Heart left ventricle (tissue), 16 donors: ENCODE results near the gene VPS4B. TPM values are rescaled to one million over a fixed set of nuclear protein-coding genes. Genes with fewer than 3 reads are reported as not detected.

ENCODE experiments used
- ATAC-seq, 4 donors: fragments of 200-7000 bp; cut with Tn5 transposase; one replicate each; pipeline ENCODE4 v1.9.1; 2020 to 2022; ENCODE audit warnings: moderate library complexity in 4 of 4, mild to moderate bottlenecking in 3 of 4, moderate number of reproducible peaks in 1 of 4
- DNase-seq, 5 donors: peaks; one replicate each; pipeline ENCODE4 v3.0.0-alpha.2; 2020
- H3K27ac ChIP-seq, 12 donors: fragments of 200-600 bp; sonication (generic) in 4 of 12; one replicate each; pipeline versions ENCODE4 v1.5.0 to v1.8.0; 2016 to 2022; ENCODE audit warnings: mild to moderate bottlenecking in 2 of 12
- H3K27me3 ChIP-seq, 9 donors: fragments of 200-600 bp; sonication (generic) in 2 of 9; one replicate each; pipeline versions ENCODE4 v1.5.1 to v1.8.0; 2016 to 2022; ENCODE audit warnings: mild to moderate bottlenecking in 3 of 9
- H3K36me3 ChIP-seq, 9 donors: fragments of 200-600 bp; sonication (generic) in 2 of 9; one replicate each; pipeline versions ENCODE4 v1.5.0 to v1.8.0; 2018 to 2022; ENCODE audit warnings: mild to moderate bottlenecking in 2 of 9
- H3K4me1 ChIP-seq, 12 donors: fragments of 200-600 bp; sonication (generic) in 4 of 12; one replicate each; pipeline versions ENCODE4 v1.5.0 to v1.8.0; 2016 to 2022; ENCODE audit warnings: mild to moderate bottlenecking in 3 of 12
- H3K4me3 ChIP-seq, 12 donors: fragments of 200-600 bp; sonication (generic) in 4 of 12; one replicate each; pipeline versions ENCODE4 v1.5.0 to v1.8.0; 2017 to 2022; ENCODE audit warnings: mild to moderate bottlenecking in 9 of 12, moderate library complexity in 4 of 12
- H3K9me3 ChIP-seq, 12 donors: fragments of 200-600 bp; sonication (generic) in 4 of 12; one replicate each; pipeline versions ENCODE4 v1.5.0 to v1.8.0; 2016 to 2022; ENCODE audit warnings: mild to moderate bottlenecking in 1 of 12
- CTCF ChIP-seq, 12 donors: fragments of 200-600 bp; sonication (generic) in 4 of 12; IDR thresholded peaks; one replicate each; pipeline versions ENCODE4 v1.5.0 to v1.8.0; 2018 to 2022; ENCODE audit warnings: antibody characterized with exemption in 12 of 12, mild to moderate bottlenecking in 5 of 12
- POLR2A ChIP-seq, 2 donors: fragments of 450-650 bp; IDR thresholded peaks; one replicate each; pipeline ENCODE4 v1.6.1; 2017; ENCODE audit warnings: antibody characterized with exemption in 2 of 2, mild to moderate bottlenecking in 2 of 2, moderate library complexity in 2 of 2
- WGBS, 4 donors: extraction: QIAGEN DNeasy Blood & Tissue Kit in 2 of 4; methylation state at CpG; one replicate each; pipeline versions ENCODE4 v1.1.5 to v1.1.7; 2013 to 2018; 5-methylcytosine and 5-hydroxymethylcytosine counted together
- intact Hi-C, 10 donors: fragments of 100-400 bp; cut with DNase I; formaldehyde crosslinking; loops; one replicate each; pipeline versions ENCODE4 v1.11.1 to v1.14.2; 2022
- polyA plus RNA-seq, 2 donors: library from polyadenylated mRNA; stranded (reverse); fragments of 200-250 nt; gene quantifications; one replicate each; pipeline ENCODE4 v1.2.3, GENCODE V29; 2013
- total RNA-seq, 9 donors: library from RNA; depleted of rRNA in 2 of 9; stranded (reverse); fragments of >200 nt in 2 of 9; fragmentation: NEBNext Ultra II Directional in 3 of 9; extraction: Animal tissue kit (Norgen Biotek cat#: 25700) in 3 of 9; gene quantifications; one replicate each; pipeline versions ENCODE4 v1.1.0 to v1.2.4, GENCODE V29; 2016 to 2023
- donor health status: ischemic (EF 13 %, LVEDD 7.1; RV severe dilation, severe dysfunction).
- donor health status: healthy with polysubstance abuse.
- donor health status: DM: no; HTN: yes; CAD: no.
- donor health status: DM: no; HTN: no; CAD: no.
- donor health status: ischemic (EF 25% LVEDD 6.9; RV normal size, moderate dysfunction).
- donor health status: ischemic (EF 25% LVEDD 5.7; RV mildly dilated, moderate dysfunction).
- donor health status: healthy.
- donor health status: DM: yes; HTN: yes; CAD: no.
- donor health status: ischemic (EF 35%, LVEDD 5.7; RV mildly dilated, moderate dysfunction).
- donor health status: nonischemic (EF 11% LVEDD 7.7; RV severe dilation, severe dysfunction).
- donor health status: DM: yes; HTN: yes; CAD: no.
- donor health status: PGD.
- donor health status: ischemic (EF 29% LVEDD 5.4; RV normal size, mild dysfunction).
- donor health status: nonischemic (EF 23%, LVEDD 6.1; RV moderate dilation, normal function).

VPS4B gene
- total and polyA plus RNA-seq, 11 donors = 4.2 to 40.0 (median 18.7) TPM

DNA sequence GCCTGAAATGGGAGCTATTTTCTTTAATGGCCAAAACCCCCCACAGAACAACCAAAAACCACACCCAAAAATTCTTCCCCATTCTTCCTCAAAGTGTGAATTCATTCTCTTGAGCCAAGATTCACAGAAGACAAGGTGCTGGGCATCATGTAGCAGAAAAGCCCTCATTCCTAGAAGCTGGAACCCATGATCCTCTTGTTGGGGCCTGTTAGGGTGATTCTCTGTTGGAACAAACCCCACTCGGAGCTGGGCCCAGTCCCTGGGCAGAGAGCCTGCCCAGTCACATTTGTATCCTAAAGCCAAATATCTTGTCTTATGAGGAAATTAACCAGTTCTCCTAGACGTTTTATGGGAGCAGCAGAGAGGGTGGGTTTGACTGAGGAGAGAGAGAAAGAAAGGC lies 22.8 kb upstream of the VPS4B start:
- peaks cover 0 to 13% (median 0%) of the 10 kb centered on the region in 12 donors for H3K4me1 ChIP-seq
- no peak for DNase-seq
- no peaks in the 10 kb centered on the region for H3K9me3 ChIP-seq
- intact Hi-C loops = no loop called here
- 63 to 76% (median 69%) methylated on average over 2 of the region's 2 CpGs for WGBS, 4 donors
- H3K27ac ChIP-seq = peak overlapping the region in 2 of 12 donors; percentile 63 to 81
- H3K27me3 ChIP-seq = no peaks in the 10 kb centered on the region
- H3K4me3 ChIP-seq = no peak overlapping the region
- TF ChIP-seq POLR2A (IDR thresholded peaks at IDR 0.05) (no peak), CTCF (IDR thresholded peaks at IDR 0.05) (no peak)
- no peaks in the 10 kb centered on the region for H3K36me3 ChIP-seq
- no peak for ATAC-seq

- Histone ChIP-seq H3K9me3 (no peaks in the 10 kb centered on the region), H3K4me1 (peaks cover 0 to 16% (median 0%) of the 10 kb centered on the region in 12 donors), H3K27me3 (no peaks in the 10 kb centered on the region), H3K27ac (peak overlapping the region in 2 of 12 donors; percentile 63 to 81), H3K36me3 (no peaks in the 10 kb centered on the region), H3K4me3 (no peak overlapping the region)
- 64 to 71% (median 66%) methylated on average over 6 of the region's 6 CpGs for WGBS, 4 donors
- DNase-seq = no peak
- intact Hi-C loops = loop anchor here in 2 of 10 donors (5.0 kb wide), 2 partner anchors 422 to 427 kb away; no protein-coding TSS in a partner anchor
- TF ChIP-seq CTCF (IDR thresholded peaks at IDR 0.05) (no peak), POLR2A (IDR thresholded peaks at IDR 0.05) (no peak)
- ATAC-seq = peak; percentile 19 to 88 (median 74)
Measured at GRCh38 chr18:63444580-63444979, 22.3 kb upstream of the VPS4B start.

DNA sequence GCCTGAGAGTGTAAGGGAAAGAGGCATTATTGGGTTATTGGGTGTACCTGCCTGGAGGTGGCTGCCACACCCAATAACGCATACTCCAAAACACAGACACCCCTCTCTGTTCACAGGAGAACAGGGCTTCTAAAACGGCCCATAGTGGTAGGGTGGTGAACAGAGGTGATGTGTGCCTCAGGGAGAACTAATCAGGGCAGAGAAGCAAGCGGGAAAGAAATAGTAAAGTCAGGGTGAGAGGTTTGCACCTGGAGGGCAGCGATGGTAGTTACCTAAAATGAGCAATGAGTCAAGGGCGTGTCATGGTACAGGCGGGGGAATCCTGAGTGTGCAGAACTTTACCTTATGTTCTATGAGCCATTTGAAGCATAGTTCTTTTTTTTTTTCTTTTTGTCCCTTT lies 21.6 kb upstream of the VPS4B start:
- Histone ChIP-seq H3K4me1 (peaks cover 0 to 19% (median 0%) of the 10 kb centered on the region in 12 donors), H3K27ac (no peak overlapping the region), H3K4me3 (no peak overlapping the region), H3K36me3 (no peaks in the 10 kb centered on the region), H3K27me3 (no peaks in the 10 kb centered on the region), H3K9me3 (no peaks in the 10 kb centered on the region)
- TF ChIP-seq POLR2A (IDR thresholded peaks at IDR 0.05) = no peak
- TF ChIP-seq CTCF (IDR thresholded peaks at IDR 0.05) = no peak
- 91 to 95% (median 93%) methylated on average over 6 of the region's 6 CpGs for WGBS, 4 donors
- ATAC-seq (no peak), DNase-seq (no peak)
- intact Hi-C loops = loop anchor here in 2 of 10 donors (5.0 kb wide), 2 partner anchors 422 to 427 kb away; no protein-coding TSS in a partner anchor

GRCh38 chr18:63440881-63441280 lies 18.6 kb upstream of the VPS4B start:
- H3K27me3 ChIP-seq = no peaks in the 10 kb centered on the region
- no peak overlapping the region for H3K27ac ChIP-seq
- H3K36me3 ChIP-seq = no peaks in the 10 kb centered on the region
- H3K9me3 ChIP-seq = no peaks in the 10 kb centered on the region
- 75 to 81% (median 75%) methylated on average over 5 of the region's 5 CpGs for WGBS, 4 donors
- DNase-seq (no peak), ATAC-seq (no peak)
- TF ChIP-seq CTCF (IDR thresholded peaks at IDR 0.05) (no peak), POLR2A (IDR thresholded peaks at IDR 0.05) (no peak)
- H3K4me3 ChIP-seq = no peak overlapping the region
- intact Hi-C loops = loop anchor here in 2 of 10 donors (5.0 kb wide), 2 partner anchors 419 to 424 kb away; no protein-coding TSS in a partner anchor
- peaks cover 0 to 19% (median 0%) of the 10 kb centered on the region in 12 donors for H3K4me1 ChIP-seq
